GM12875 (cell line): ENCODE measurements around the gene PLEKHM2.

Experiments
- H3K4me3 ChIP-seq: one replicate; pipeline ENCODE4 v1.5.1; 2011; ENCODE audit warnings: low read depth, low read length, control low read depth
- TF ChIP-seq, protein P1 (sequence below): IDR thresholded peaks from 2 replicates; pipeline ENCODE4 v1.5.1; 2011; ENCODE audit warnings: low read depth, mild to moderate bottlenecking, control low read depth, inconsistent platforms, low read length, moderate library complexity, borderline replicate concordance; ENCODE audit not compliant: insufficient read depth

PLEKHM2 gene

DNA sequence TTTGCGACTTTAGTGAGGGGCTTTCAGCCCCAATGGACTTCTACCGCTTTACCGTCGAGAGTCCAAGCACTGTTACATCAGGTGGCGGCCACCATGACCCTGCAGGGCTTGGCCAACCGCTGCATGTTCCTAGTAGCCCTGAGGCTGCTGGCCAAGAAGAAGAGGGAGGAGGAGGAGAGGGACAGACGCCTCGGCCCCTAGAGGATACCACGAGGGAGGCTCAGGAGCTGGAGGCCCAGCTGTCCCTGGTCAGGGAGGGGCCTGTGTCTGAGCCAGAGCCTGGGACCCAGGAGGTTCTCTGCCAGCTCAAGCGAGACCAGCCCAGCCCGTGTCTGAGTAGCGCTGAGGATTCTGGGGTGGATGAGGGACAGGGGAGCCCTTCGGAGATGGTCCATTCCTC, 43.3 kb downstream of the PLEKHM2 start:
- TF ChIP-seq, protein P1, sequence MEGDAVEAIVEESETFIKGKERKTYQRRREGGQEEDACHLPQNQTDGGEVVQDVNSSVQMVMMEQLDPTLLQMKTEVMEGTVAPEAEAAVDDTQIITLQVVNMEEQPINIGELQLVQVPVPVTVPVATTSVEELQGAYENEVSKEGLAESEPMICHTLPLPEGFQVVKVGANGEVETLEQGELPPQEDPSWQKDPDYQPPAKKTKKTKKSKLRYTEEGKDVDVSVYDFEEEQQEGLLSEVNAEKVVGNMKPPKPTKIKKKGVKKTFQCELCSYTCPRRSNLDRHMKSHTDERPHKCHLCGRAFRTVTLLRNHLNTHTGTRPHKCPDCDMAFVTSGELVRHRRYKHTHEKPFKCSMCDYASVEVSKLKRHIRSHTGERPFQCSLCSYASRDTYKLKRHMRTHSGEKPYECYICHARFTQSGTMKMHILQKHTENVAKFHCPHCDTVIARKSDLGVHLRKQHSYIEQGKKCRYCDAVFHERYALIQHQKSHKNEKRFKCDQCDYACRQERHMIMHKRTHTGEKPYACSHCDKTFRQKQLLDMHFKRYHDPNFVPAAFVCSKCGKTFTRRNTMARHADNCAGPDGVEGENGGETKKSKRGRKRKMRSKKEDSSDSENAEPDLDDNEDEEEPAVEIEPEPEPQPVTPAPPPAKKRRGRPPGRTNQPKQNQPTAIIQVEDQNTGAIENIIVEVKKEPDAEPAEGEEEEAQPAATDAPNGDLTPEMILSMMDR, result no peak

DNA sequence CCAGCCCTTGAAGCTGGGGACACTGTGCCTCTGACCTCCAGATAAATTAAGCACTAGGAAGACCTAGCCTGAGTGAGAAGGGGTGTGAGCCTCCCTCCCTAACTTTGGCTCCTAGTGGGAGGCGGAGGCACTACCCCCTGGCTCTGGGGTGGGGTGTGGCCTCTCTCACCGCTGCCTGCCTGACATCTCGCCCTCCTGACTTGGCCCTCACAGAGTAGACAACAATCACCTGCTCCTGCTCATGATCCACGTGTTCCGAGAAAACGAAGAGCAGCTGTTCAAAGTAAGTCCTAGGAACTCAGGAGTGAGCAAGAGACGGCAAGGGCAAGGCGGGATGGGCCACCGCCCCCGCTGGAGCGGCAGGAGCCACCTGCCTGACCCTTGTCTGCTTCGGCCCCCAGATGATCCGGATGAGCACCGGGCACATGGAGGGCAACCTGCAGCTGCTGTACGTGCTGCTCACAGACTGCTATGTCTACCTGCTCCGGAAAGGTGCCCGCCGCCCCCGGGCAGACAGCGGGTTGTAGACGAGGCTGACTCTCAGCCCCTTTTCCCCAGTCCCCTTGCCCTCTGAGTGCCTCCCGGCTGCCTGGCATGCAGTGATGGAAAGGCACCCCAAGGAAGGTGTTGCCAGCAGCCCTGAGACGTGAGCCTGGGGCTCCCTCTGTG, 43.9 kb downstream of the PLEKHM2 start:
- TF ChIP-seq, protein P1, result no peak
- H3K4me3 ChIP-seq, result no peak overlapping the region

More for the DNA sequence above, 43.3 kb downstream of the PLEKHM2 start:
- H3K4me3 ChIP-seq, result no peak overlapping the region

DNA sequence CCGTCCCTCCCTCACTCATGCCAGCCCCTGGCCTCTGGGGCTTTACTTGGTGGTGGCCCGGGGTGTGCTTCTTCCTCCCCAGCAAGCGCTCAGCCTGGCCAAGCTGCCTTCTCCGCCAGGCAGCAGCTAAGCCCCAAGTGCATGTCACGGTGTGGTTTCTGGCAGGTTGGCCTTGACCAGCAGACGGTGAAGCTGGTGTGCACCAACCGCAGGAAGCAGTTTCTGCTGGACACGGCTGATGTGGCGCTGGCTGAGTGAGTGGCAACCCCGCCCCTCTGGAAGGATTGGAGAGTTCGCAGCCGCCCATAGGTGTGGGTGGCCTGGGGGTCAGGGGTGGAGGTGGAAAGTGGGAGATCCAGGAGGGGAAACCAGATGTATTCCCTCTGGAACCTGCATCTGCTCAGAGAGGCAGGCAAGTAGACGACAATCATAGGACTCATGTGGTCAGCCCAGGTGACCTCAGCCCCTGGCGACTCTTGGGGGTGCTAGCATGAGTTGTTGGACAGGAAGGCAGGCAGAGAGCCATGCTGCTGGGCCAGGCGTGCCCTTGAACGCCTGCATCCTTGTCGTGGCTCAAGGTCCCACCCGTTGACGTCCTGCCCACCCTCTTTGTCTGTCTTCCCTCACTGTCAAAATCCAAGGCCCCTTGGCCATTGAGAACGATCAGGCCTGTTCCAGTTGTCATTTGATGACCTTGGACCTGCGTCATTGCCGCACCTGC, 45.0 kb downstream of the PLEKHM2 start:
- TF ChIP-seq, protein P1, result no peak
- no peak overlapping the region for H3K4me3 ChIP-seq

DNA sequence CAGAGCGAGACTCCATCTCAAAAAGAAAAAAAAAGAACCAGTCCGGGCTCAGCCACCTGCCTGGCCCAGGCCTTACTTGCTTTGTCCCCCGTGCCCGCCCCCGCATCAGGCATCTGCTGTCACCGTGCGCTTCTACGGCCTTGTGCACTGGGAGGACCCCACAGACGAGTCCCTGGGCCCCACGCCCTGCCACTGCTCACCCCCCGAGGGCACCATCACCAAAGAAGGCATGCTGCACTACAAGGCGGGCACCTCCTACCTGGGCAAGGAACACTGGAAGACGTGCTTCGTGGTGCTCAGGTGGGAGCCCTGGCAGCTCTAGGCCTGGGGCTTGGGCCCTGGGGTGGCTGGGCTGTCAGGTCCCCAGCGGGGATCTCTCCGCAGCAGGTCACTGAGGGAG, 46.3 kb downstream of the PLEKHM2 start:
- H3K4me3 ChIP-seq, result no peak overlapping the region
- TF ChIP-seq, protein P1, result no peak

DNA sequence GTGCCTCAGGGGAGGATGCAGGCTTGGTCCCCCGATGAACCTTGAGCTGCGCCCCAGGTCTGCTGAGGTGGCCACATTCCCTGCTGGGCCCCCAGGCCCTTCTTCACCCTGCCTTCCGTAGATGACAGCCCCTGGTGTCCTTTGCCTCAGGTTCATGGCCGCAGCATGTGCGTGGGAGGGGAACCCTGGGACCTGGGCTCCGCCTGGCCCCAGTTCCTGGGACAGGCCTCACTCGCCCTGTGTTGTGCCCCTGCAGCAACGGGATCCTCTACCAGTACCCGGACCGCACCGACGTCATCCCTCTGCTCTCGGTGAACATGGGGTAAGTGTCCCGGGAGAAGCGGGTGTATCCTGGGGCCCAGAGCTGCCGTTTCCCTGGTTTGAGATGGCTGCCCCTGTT, 46.8 kb downstream of the PLEKHM2 start:
- no peak overlapping the region for H3K4me3 ChIP-seq
- TF ChIP-seq, protein P1, result no peak

DNA sequence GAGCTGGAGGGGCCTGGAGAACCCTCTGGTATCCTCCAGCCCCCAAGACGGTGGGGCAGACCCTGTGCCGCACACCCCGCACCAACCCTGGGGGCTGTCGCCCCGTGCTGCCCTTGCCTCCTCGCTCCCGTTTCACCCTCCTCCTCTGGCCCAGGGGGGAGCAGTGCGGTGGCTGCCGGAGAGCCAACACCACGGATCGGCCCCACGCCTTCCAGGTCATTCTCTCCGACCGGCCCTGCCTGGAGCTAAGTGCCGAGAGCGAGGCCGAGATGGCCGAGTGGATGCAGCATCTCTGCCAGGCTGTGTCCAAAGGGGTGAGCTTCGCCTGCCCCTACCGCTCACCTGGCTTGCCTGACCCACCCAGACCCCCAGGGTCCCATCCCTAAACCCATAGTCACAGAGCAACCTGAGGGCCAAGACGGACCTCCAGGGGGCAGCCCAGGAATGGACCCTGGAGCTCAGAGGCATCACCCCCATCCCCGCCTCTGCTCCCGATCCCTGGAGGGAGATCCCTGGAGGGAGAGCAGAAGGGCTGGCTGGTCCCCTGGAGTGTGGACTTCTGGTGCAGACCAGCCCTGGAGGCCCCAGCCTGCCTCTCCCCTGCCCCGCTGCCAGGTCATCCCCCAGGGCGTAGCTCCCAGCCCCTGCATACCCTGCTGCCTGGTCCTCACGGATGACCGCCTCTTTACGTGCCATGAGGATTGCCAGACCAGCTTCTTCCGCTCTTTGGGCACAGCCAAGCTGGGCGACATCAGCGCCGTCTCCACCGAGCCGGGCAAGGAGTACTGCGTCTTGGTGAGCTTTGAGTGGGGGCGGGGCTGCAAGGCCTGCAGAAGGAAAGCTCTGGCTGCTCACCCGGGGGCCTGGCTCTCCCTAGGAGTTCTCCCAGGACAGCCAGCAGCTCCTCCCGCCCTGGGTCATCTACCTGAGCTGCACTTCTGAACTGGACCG, 47.9 kb downstream of the PLEKHM2 start:
- H3K4me3 ChIP-seq, result no peak overlapping the region
- TF ChIP-seq, protein P1, result no peak
